Testis (tissue), 3 donors: ENCODE data around the gene ROS1. TPM values are rescaled to one million over a fixed set of nuclear protein-coding genes. Genes with fewer than 3 reads are reported as not detected.

Source experiments
- DNase-seq: peaks from one replicate; pipeline ENCODE4 v3.0.0-alpha.2; 2019
- H3K27ac ChIP-seq, 2 donors: fragments of 200-600 bp; sonication (generic); one replicate each; pipeline ENCODE4 v1.5.1; 2019
- H3K27me3 ChIP-seq: fragments of 200-600 bp; sonication (generic); one replicate; pipeline ENCODE4 v1.5.1; 2019
- H3K36me3 ChIP-seq: fragments of 200-600 bp; sonication (generic); one replicate; pipeline ENCODE4 v1.5.1; 2017; ENCODE audit warnings: low read depth; ENCODE audit errors: missing control alignments
- H3K4me1 ChIP-seq: fragments of 200-600 bp; sonication (generic); one replicate; pipeline ENCODE4 v1.5.1; 2019
- H3K4me3 ChIP-seq, 2 donors: fragments of 200-600 bp; sonication (generic); one replicate each; pipeline ENCODE4 v1.5.1; 2017 to 2019
- H3K9me3 ChIP-seq: fragments of 200-600 bp; sonication (generic); one replicate; pipeline ENCODE4 v1.5.1; 2017
- CTCF ChIP-seq, 3 experiments: fragments of 450-650 bp in 2 of 3; fragments of 200-600 bp in 1 of 3; sonication (generic) in 1 of 3; IDR thresholded peaks; one replicate each; pipeline ENCODE4 v1.5.1; 2016 to 2019; ENCODE audit warnings: antibody characterized with exemption in 3 of 3, mild to moderate bottlenecking in 2 of 3, moderate library complexity in 1 of 3
- POLR2A ChIP-seq: fragments of 450-650 bp; IDR thresholded peaks from one replicate; pipeline ENCODE4 v1.6.1; 2017; ENCODE audit warnings: antibody characterized with exemption, mild to moderate bottlenecking, moderate library complexity
- WGBS, 2 donors: methylation state at CpG; one replicate each; pipeline ENCODE4 v1.1.5; 2018; 5-methylcytosine and 5-hydroxymethylcytosine counted together
- intact Hi-C: fragments of 100-400 bp; cut with DNase I; formaldehyde crosslinking; loops from one replicate; pipeline ENCODE4 v1.15.1; 2023; ENCODE audit warnings: low total_unique reads
- polyA plus RNA-seq: library from polyadenylated mRNA; stranded (reverse); fragments of 350-450 nt; fragmentation: Illumina TruSeq; extraction: RNeasy Lipid Tissue Mini Kit (QIAGEN cat#74804); gene quantifications from one replicate; pipeline ENCODE4 v1.2.3, GENCODE V29; 2014; ENCODE audit warnings: low read depth, low replicate concordance; ENCODE audit not compliant: insufficient read depth
- total RNA-seq, 2 donors: library from RNA; depleted of rRNA; stranded (reverse); fragments of >200 nt; gene quantifications; one replicate each; pipeline ENCODE4 v1.2.3, GENCODE V29; 2016

The ROS1 gene
- total and polyA plus RNA-seq, 3 donors from 2014 or later, result 0.58 to 1.3 (median 1.1) TPM

GRCh38 chr6:117409863-117410262, 15.9 kb downstream of the ROS1 start:
- Histone ChIP-seq H3K9me3 (no peaks in the 10 kb centered on the region), H3K27ac (no peak overlapping the region), H3K4me1 (no peaks in the 10 kb centered on the region), H3K27me3 (no peaks in the 10 kb centered on the region), H3K4me3 (no peak overlapping the region), H3K36me3 (no peaks in the 10 kb centered on the region)
- intact Hi-C loops, result no loop called here
- 68 to 80% methylated on average over 4 of the region's 4 CpGs for WGBS, 2 donors
- TF ChIP-seq CTCF (IDR thresholded peaks at IDR 0.05), result no peak
- TF ChIP-seq POLR2A, result no peak
- no peak for DNase-seq

- H3K4me3 ChIP-seq, result no peak overlapping the region
- WGBS, 2 donors, result 78 to 83% methylated on average over 11 of the region's 11 CpGs
- intact Hi-C loops, result no loop called here
- no peak for DNase-seq
- H3K36me3 ChIP-seq, result no peaks in the 10 kb centered on the region
- no peaks in the 10 kb centered on the region for H3K27me3 ChIP-seq
- H3K4me1 ChIP-seq, result no peaks in the 10 kb centered on the region
- TF ChIP-seq CTCF (IDR thresholded peaks at IDR 0.05) (no peak), POLR2A (no peak)
- no peaks in the 10 kb centered on the region for H3K9me3 ChIP-seq
- no peak overlapping the region for H3K27ac ChIP-seq
Observed at GRCh38 chr6:117409420-117409819, 16.3 kb downstream of the ROS1 start.

- Histone ChIP-seq H3K27ac (no peak overlapping the region), H3K4me1 (no peaks in the 10 kb centered on the region), H3K27me3 (no peaks in the 10 kb centered on the region), H3K4me3 (no peak overlapping the region), H3K9me3 (no peaks in the 10 kb centered on the region), H3K36me3 (no peaks in the 10 kb centered on the region)
- TF ChIP-seq CTCF (IDR thresholded peaks at IDR 0.05), result no peak
- no peak for TF ChIP-seq POLR2A
- WGBS, 2 donors, result 18 to 60% methylated on average over 1 of the region's 1 CpG
- intact Hi-C loops, result no loop called here
- DNase-seq, result no peak
Observed at GRCh38 chr6:117404548-117404947, 21.2 kb downstream of the ROS1 start.

GRCh38 chr6:117401799-117402198, 23.9 kb downstream of the ROS1 start:
- intact Hi-C loops, result no loop called here
- Histone ChIP-seq H3K4me3 (no peak overlapping the region), H3K36me3 (no peaks in the 10 kb centered on the region), H3K4me1 (no peaks in the 10 kb centered on the region), H3K27ac (no peak overlapping the region), H3K9me3 (no peaks in the 10 kb centered on the region), H3K27me3 (no peaks in the 10 kb centered on the region)
- TF ChIP-seq POLR2A (no peak), CTCF (IDR thresholded peaks at IDR 0.05) (no peak)
- no peak for DNase-seq
- WGBS, 2 donors, result 74 to 85% methylated on average over 2 of the region's 2 CpGs

GRCh38 chr6:117399924-117400323, 25.8 kb downstream of the ROS1 start:
- H3K27ac ChIP-seq, result no peak overlapping the region
- intact Hi-C loops, result no loop called here
- WGBS, 2 donors, result 62 to 74% methylated on average over 1 of the region's 1 CpG
- DNase-seq, result no peak
- no peaks in the 10 kb centered on the region for H3K27me3 ChIP-seq
- H3K36me3 ChIP-seq, result no peaks in the 10 kb centered on the region
- no peak for TF ChIP-seq CTCF (IDR thresholded peaks at IDR 0.05)
- no peak for TF ChIP-seq POLR2A
- H3K9me3 ChIP-seq, result no peaks in the 10 kb centered on the region
- H3K4me3 ChIP-seq, result no peak overlapping the region
- no peaks in the 10 kb centered on the region for H3K4me1 ChIP-seq
